Thoracic aorta (tissue), 2 donors: ENCODE data around the gene SLC22A23. TPM values are rescaled to one million over a fixed set of nuclear protein-coding genes. Genes with fewer than 3 reads are reported as not detected.

ENCODE experiments used
- ATAC-seq: fragments of 150-250 bp; one replicate; pipeline ENCODE4 v1.8.0; 2017; ENCODE audit warnings: low read depth; ENCODE audit not compliant: insufficient number of reproducible peaks, low FRiP score
- DNase-seq: peaks from one replicate; pipeline ENCODE4 v3.0.0-alpha.2; 2020; ENCODE audit warnings: low spot score
- H3K27ac ChIP-seq, 2 donors: fragments of 200-600 bp; sonication (generic); 1 replicate in 1 of 2; 2 replicates in 1 of 2; pipeline ENCODE4 v1.5.1; 2016; ENCODE audit warnings: mild to moderate bottlenecking in 2 of 2, moderate library complexity in 2 of 2
- H3K27me3 ChIP-seq: fragments of 200-600 bp; sonication (generic); replicated peaks from 2 replicates; pipeline ENCODE4 v1.6.0; 2016; ENCODE audit warnings: mild to moderate bottlenecking; ENCODE audit not compliant: insufficient read depth
- H3K36me3 ChIP-seq: fragments of 200-600 bp; sonication (generic); one replicate; pipeline ENCODE4 v1.5.1; 2016
- H3K4me1 ChIP-seq, 2 donors: fragments of 200-600 bp; sonication (generic); 1 replicate in 1 of 2; 2 replicates in 1 of 2; pipeline versions ENCODE4 v1.5.1 to v1.6.0; 2016; ENCODE audit warnings: low read depth in 2 of 2, mild to moderate bottlenecking in 1 of 2; ENCODE audit not compliant: control insufficient read depth in 1 of 2
- H3K4me3 ChIP-seq: fragments of 200-600 bp; sonication (generic); 2 replicates; pipeline ENCODE4 v1.5.1; 2016; ENCODE audit warnings: mild to moderate bottlenecking
- H3K9me3 ChIP-seq: fragments of 200-600 bp; sonication (generic); 2 replicates; pipeline ENCODE4 v1.5.1; 2016
- CTCF ChIP-seq: fragments of 200-600 bp; sonication (generic); IDR thresholded peaks from one replicate; pipeline ENCODE4 v1.5.1; 2019; ENCODE audit warnings: antibody characterized with exemption
- total RNA-seq, 2 donors: library from RNA; depleted of rRNA; stranded (reverse); fragments of >200 nt; gene quantifications; one replicate each; pipeline versions ENCODE4 v1.1.0 to v1.2.3, GENCODE V29; 2016

SLC22A23 gene
- total RNA-seq, 2 donors from 2014 or later = 5.1 to 9.7 TPM

- Histone ChIP-seq H3K36me3 (no peaks in the 10 kb centered on the region), H3K27ac (no peak overlapping the region), H3K4me3 (no peak overlapping the region), H3K27me3 (no peaks in the 10 kb centered on the region), H3K4me1 (no peaks in the 10 kb centered on the region), H3K9me3 (no peaks in the 10 kb centered on the region)
- TF ChIP-seq CTCF = no peak
- no peak for DNase-seq
- ATAC-seq = no peak
These were observed 161.7 kb downstream of the SLC22A23 start for GRCh38 chr6:3294921-3295871.

GRCh38 chr6:3294396-3294795, 162.5 kb downstream of the SLC22A23 start:
- ATAC-seq (no peak), DNase-seq (no peak)
- no peak overlapping the region for H3K27ac ChIP-seq
- no peaks in the 10 kb centered on the region for H3K27me3 ChIP-seq
- no peaks in the 10 kb centered on the region for H3K4me1 ChIP-seq
- H3K4me3 ChIP-seq = no peak overlapping the region
- H3K9me3 ChIP-seq = no peaks in the 10 kb centered on the region
- H3K36me3 ChIP-seq = no peaks in the 10 kb centered on the region
- TF ChIP-seq CTCF = no peak

GRCh38 chr6:3293271-3294155, 163.3 kb downstream of the SLC22A23 start:
- DNase-seq = no peak
- TF ChIP-seq CTCF = no peak
- no peak overlapping the region for H3K27ac ChIP-seq

GRCh38 chr6:3292431-3293197, 164.2 kb downstream of the SLC22A23 start:
- H3K27me3 ChIP-seq = no peaks in the 10 kb centered on the region
- H3K4me1 ChIP-seq = no peaks in the 10 kb centered on the region
- no peaks in the 10 kb centered on the region for H3K9me3 ChIP-seq
- DNase-seq = no peak
- no peak for ATAC-seq
- no peak for TF ChIP-seq CTCF
- no peak overlapping the region for H3K4me3 ChIP-seq
- no peaks in the 10 kb centered on the region for H3K36me3 ChIP-seq
- no peak overlapping the region for H3K27ac ChIP-seq

More at GRCh38 chr6:3293271-3294155, 163.3 kb downstream of the SLC22A23 start:
- Histone ChIP-seq H3K36me3 (no peaks in the 10 kb centered on the region), H3K4me3 (no peak overlapping the region), H3K9me3 (no peaks in the 10 kb centered on the region), H3K27me3 (no peaks in the 10 kb centered on the region), H3K4me1 (no peaks in the 10 kb centered on the region)
- ATAC-seq = no peak
